ENCODE data around the gene MYO7A.

DNA sequence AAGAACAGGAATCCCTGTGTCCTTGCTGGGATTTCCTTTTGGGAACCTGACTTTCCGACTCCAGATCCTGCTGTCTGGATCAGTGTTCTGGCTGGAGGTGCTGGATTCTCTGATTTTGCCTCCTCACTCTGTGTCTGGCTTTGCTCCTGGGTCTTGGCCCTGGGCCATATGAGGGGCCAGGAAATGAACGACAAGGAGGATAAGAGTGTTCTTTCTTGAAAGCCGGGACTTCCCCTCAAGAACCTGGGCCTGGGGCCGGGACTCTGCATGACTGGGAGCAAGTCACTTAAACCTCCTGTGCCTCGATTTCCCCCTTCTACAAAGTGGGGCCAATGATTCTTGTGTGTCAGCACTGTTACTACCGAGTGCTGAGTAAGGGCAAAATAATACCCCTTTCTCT lies 2.9 kb upstream of the MYO7A start:
- TF ChIP-seq POLR2A (IDR thresholded peaks at IDR 0.05): no peak
- TF ChIP-seq, protein P1, sequence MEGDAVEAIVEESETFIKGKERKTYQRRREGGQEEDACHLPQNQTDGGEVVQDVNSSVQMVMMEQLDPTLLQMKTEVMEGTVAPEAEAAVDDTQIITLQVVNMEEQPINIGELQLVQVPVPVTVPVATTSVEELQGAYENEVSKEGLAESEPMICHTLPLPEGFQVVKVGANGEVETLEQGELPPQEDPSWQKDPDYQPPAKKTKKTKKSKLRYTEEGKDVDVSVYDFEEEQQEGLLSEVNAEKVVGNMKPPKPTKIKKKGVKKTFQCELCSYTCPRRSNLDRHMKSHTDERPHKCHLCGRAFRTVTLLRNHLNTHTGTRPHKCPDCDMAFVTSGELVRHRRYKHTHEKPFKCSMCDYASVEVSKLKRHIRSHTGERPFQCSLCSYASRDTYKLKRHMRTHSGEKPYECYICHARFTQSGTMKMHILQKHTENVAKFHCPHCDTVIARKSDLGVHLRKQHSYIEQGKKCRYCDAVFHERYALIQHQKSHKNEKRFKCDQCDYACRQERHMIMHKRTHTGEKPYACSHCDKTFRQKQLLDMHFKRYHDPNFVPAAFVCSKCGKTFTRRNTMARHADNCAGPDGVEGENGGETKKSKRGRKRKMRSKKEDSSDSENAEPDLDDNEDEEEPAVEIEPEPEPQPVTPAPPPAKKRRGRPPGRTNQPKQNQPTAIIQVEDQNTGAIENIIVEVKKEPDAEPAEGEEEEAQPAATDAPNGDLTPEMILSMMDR (IDR thresholded peaks at IDR 0.05): no peak

Data from thyroid gland (tissue), 4 donors.